Adipocyte (in vitro differentiated cells): Measurements from ENCODE around the gene ANTXR2.

Experiments used
- DNase-seq: peaks from one replicate; pipeline ENCODE4 v3.0.0-alpha.2; 2015; ENCODE audit warnings: low read depth
- H3K27me3 ChIP-seq: replicated peaks from 2 replicates; pipeline ENCODE4 v1.7.0; 2013; ENCODE audit warnings: mild to moderate bottlenecking, low read length, moderate library complexity; ENCODE audit not compliant: control insufficient read depth, insufficient read depth
- H3K36me3 ChIP-seq: 2 replicates; pipeline ENCODE4 v1.7.0; 2013; ENCODE audit warnings: low read length, mild to moderate bottlenecking, moderate library complexity; ENCODE audit not compliant: control insufficient read depth, insufficient read depth, severe bottlenecking
- H3K4me1 ChIP-seq: 2 replicates; pipeline ENCODE4 v1.7.0; 2013; ENCODE audit warnings: mild to moderate bottlenecking, low read length, moderate library complexity; ENCODE audit not compliant: control insufficient read depth, insufficient read depth
- H3K4me3 ChIP-seq: 2 replicates; pipeline ENCODE4 v1.7.0; 2013; ENCODE audit warnings: mild to moderate bottlenecking, low read length, moderate library complexity
- H3K9ac ChIP-seq: 2 replicates; pipeline ENCODE4 v1.7.0; 2013; ENCODE audit warnings: mild to moderate bottlenecking, low read length, moderate library complexity
- H3K9me3 ChIP-seq: 2 replicates; pipeline ENCODE4 v1.7.0; 2013; ENCODE audit warnings: mild to moderate bottlenecking, low read length, moderate library complexity; ENCODE audit not compliant: control insufficient read depth

The ANTXR2 gene

GRCh38 chr4:80103629-80104028, 30.6 kb upstream of the ANTXR2 start:
- no peak for DNase-seq
- H3K27me3 ChIP-seq: no peaks in the 10 kb centered on the region

GRCh38 chr4:80101792-80102116, 28.7 kb upstream of the ANTXR2 start:
- H3K36me3 ChIP-seq: no peaks in the 10 kb centered on the region
- DNase-seq: no peak
- no peaks in the 10 kb centered on the region for H3K27me3 ChIP-seq

More at GRCh38 chr4:80103629-80104028, 30.6 kb upstream of the ANTXR2 start:
- no peaks in the 10 kb centered on the region for H3K36me3 ChIP-seq
- H3K9ac ChIP-seq: no peak overlapping the region
- no peak overlapping the region for H3K4me3 ChIP-seq
- no peaks in the 10 kb centered on the region for H3K4me1 ChIP-seq
- H3K9me3 ChIP-seq: peaks cover 21% of the 10 kb centered on the region

GRCh38 chr4:80101071-80101791, 28.2 kb upstream of the ANTXR2 start:
- H3K4me3 ChIP-seq: no peak overlapping the region
- no peaks in the 10 kb centered on the region for H3K9me3 ChIP-seq
- no peak overlapping the region for H3K9ac ChIP-seq
- peaks cover 20% of the 10 kb centered on the region for H3K4me1 ChIP-seq
- H3K27me3 ChIP-seq: no peaks in the 10 kb centered on the region
- H3K36me3 ChIP-seq: no peaks in the 10 kb centered on the region
- no peak for DNase-seq

More at GRCh38 chr4:80101792-80102116, 28.7 kb upstream of the ANTXR2 start:
- H3K9me3 ChIP-seq: peaks cover 5% of the 10 kb centered on the region
- no peak overlapping the region for H3K4me3 ChIP-seq
- no peak overlapping the region for H3K9ac ChIP-seq
- peaks cover 16% of the 10 kb centered on the region for H3K4me1 ChIP-seq

GRCh38 chr4:80099671-80100070, 26.6 kb upstream of the ANTXR2 start:
- Histone ChIP-seq H3K36me3 (no peaks in the 10 kb centered on the region), H3K9me3 (no peaks in the 10 kb centered on the region), H3K4me1 (peaks cover 23% of the 10 kb centered on the region), H3K9ac (no peak overlapping the region), H3K4me3 (no peak overlapping the region), H3K27me3 (no peaks in the 10 kb centered on the region)
- no peak for DNase-seq

- Histone ChIP-seq H3K4me1 (peaks cover 31% of the 10 kb centered on the region), H3K9me3 (no peaks in the 10 kb centered on the region), H3K4me3 (no peak overlapping the region), H3K36me3 (no peaks in the 10 kb centered on the region), H3K9ac (no peak overlapping the region), H3K27me3 (no peaks in the 10 kb centered on the region)
- no peak for DNase-seq
These were observed 25.6 kb upstream of the ANTXR2 start for GRCh38 chr4:80098635-80099034.

GRCh38 chr4:80097400-80098177, 24.6 kb upstream of the ANTXR2 start:
- H3K9me3 ChIP-seq: no peaks in the 10 kb centered on the region
- H3K27me3 ChIP-seq: no peaks in the 10 kb centered on the region
- H3K4me3 ChIP-seq: peak overlapping the region; percentile 65
- peak overlapping the region; percentile 57 for H3K9ac ChIP-seq
- H3K36me3 ChIP-seq: no peaks in the 10 kb centered on the region
- peak; percentile 61 for DNase-seq
- H3K4me1 ChIP-seq: peaks cover 31% of the 10 kb centered on the region

GRCh38 chr4:80096175-80096850, 23.3 kb upstream of the ANTXR2 start:
- no peaks in the 10 kb centered on the region for H3K36me3 ChIP-seq
- no peaks in the 10 kb centered on the region for H3K27me3 ChIP-seq

GRCh38 chr4:80094191-80094590, 21.2 kb upstream of the ANTXR2 start:
- H3K27me3 ChIP-seq: no peaks in the 10 kb centered on the region
- peaks cover 33% of the 10 kb centered on the region for H3K4me1 ChIP-seq
- H3K9ac ChIP-seq: no peak overlapping the region
- H3K9me3 ChIP-seq: no peaks in the 10 kb centered on the region
- H3K4me3 ChIP-seq: no peak overlapping the region
- peak; percentile 32 for DNase-seq
- no peaks in the 10 kb centered on the region for H3K36me3 ChIP-seq

More at GRCh38 chr4:80096175-80096850, 23.3 kb upstream of the ANTXR2 start:
- H3K4me1 ChIP-seq: peaks cover 31% of the 10 kb centered on the region
- DNase-seq: no peak
- no peak overlapping the region for H3K9ac ChIP-seq
- no peak overlapping the region for H3K4me3 ChIP-seq
- no peaks in the 10 kb centered on the region for H3K9me3 ChIP-seq

- Histone ChIP-seq H3K36me3 (no peaks in the 10 kb centered on the region), H3K27me3 (no peaks in the 10 kb centered on the region), H3K9me3 (no peaks in the 10 kb centered on the region), H3K4me1 (peaks cover 33% of the 10 kb centered on the region), H3K9ac (no peak overlapping the region), H3K4me3 (no peak overlapping the region)
- DNase-seq: no peak
These were observed 20.5 kb upstream of the ANTXR2 start for GRCh38 chr4:80093563-80093962.

- Histone ChIP-seq H3K9me3 (no peaks in the 10 kb centered on the region), H3K36me3 (no peaks in the 10 kb centered on the region), H3K9ac (no peak overlapping the region), H3K4me1 (peaks cover 28% of the 10 kb centered on the region), H3K27me3 (no peaks in the 10 kb centered on the region), H3K4me3 (no peak overlapping the region)
- no peak for DNase-seq
These were observed 19.8 kb upstream of the ANTXR2 start for GRCh38 chr4:80092847-80093246.

- no peaks in the 10 kb centered on the region for H3K27me3 ChIP-seq
- DNase-seq: no peak
- no peaks in the 10 kb centered on the region for H3K36me3 ChIP-seq
- H3K9ac ChIP-seq: no peak overlapping the region
- H3K9me3 ChIP-seq: no peaks in the 10 kb centered on the region
- H3K4me1 ChIP-seq: peaks cover 21% of the 10 kb centered on the region
- no peak overlapping the region for H3K4me3 ChIP-seq
These were observed 19.1 kb upstream of the ANTXR2 start for GRCh38 chr4:80092088-80092487.
